Chondrocyte (in vitro differentiated cells): Measurements from ENCODE around the gene CDR2L. TPM values are rescaled to one million over a fixed set of nuclear protein-coding genes. Genes with fewer than 3 reads are reported as not detected.
"Not testable (repeated sequence)": the region's sequence is repeated elsewhere in the genome, so short reads cannot be mapped to it uniquely, and the experiment has no call there.

Experiments used
- DNase-seq: peaks from one replicate; pipeline ENCODE4 v3.0.0; 2021; ENCODE audit warnings: mixed read lengths, low spot score
- H3K27ac Mint-ChIP-seq: one replicate; pipeline ENCODE4 v1.8.0; 2021; ENCODE audit warnings: mild to moderate bottlenecking, moderate library complexity, mixed read lengths; ENCODE audit not compliant: unreplicated experiment
- H3K27me3 Mint-ChIP-seq: 2 replicates; pipeline ENCODE4 v1.8.0; 2021; ENCODE audit warnings: low read depth, mixed read lengths
- H3K36me3 Mint-ChIP-seq: 2 replicates; pipeline ENCODE4 v1.8.0; 2021; ENCODE audit warnings: low read depth, mixed read lengths
- H3K4me1 Mint-ChIP-seq: 2 replicates; pipeline ENCODE4 v1.8.0; 2021; ENCODE audit warnings: low read depth, mild to moderate bottlenecking, mixed read lengths
- H3K4me3 Mint-ChIP-seq: one replicate; pipeline ENCODE4 v1.8.0; 2021; ENCODE audit warnings: mild to moderate bottlenecking, moderate library complexity, mixed read lengths; ENCODE audit not compliant: unreplicated experiment
- H3K9me3 Mint-ChIP-seq: 2 replicates; pipeline ENCODE4 v1.8.0; 2021; ENCODE audit warnings: low read depth, mixed read lengths
- total RNA-seq: library from RNA; stranded (reverse); gene quantifications from 3 replicates; pipeline ENCODE4 v1.2.1, GENCODE V29; 2021
- TF ChIP-seq, protein P1 (sequence below): fragments of 200-600 bp; sonication (generic); IDR thresholded peaks from 2 replicates; pipeline ENCODE4 v1.5.0; 2021; ENCODE audit warnings: antibody characterized with exemption, mild to moderate bottlenecking, moderate library complexity

The CDR2L gene
- total RNA-seq, 1 donor from 2014 or later, result 51.0 TPM

DNA sequence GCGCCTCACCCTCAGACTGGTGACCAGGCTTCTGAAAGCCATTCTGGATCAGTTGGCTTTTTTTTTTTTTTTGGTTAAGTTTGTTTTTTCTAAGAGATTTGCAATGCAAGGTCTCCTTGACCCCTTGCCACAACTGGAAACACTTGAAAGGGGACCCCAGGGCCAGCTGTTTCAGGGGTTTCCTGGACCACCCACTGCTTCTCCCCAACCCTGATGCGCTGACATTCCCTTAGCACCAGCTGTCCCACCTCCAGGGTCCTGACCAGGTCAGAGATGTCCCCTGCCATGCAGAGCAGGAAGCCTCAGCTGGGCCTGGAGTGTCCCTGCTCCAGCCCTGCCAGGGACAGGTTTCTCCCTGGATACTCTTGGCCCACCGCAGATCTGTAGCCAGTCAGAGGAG, 16.9 kb downstream of the CDR2L start:
- DNase-seq, result no peak
- no peaks in the 10 kb centered on the region for H3K4me1 Mint-ChIP-seq
- no peaks in the 10 kb centered on the region for H3K9me3 Mint-ChIP-seq
- H3K4me3 Mint-ChIP-seq, result no peak overlapping the region
- TF ChIP-seq, protein P1, sequence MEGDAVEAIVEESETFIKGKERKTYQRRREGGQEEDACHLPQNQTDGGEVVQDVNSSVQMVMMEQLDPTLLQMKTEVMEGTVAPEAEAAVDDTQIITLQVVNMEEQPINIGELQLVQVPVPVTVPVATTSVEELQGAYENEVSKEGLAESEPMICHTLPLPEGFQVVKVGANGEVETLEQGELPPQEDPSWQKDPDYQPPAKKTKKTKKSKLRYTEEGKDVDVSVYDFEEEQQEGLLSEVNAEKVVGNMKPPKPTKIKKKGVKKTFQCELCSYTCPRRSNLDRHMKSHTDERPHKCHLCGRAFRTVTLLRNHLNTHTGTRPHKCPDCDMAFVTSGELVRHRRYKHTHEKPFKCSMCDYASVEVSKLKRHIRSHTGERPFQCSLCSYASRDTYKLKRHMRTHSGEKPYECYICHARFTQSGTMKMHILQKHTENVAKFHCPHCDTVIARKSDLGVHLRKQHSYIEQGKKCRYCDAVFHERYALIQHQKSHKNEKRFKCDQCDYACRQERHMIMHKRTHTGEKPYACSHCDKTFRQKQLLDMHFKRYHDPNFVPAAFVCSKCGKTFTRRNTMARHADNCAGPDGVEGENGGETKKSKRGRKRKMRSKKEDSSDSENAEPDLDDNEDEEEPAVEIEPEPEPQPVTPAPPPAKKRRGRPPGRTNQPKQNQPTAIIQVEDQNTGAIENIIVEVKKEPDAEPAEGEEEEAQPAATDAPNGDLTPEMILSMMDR, result no peak
- H3K27me3 Mint-ChIP-seq, result no peaks in the 10 kb centered on the region
- H3K27ac Mint-ChIP-seq, result no peak overlapping the region
- H3K36me3 Mint-ChIP-seq, result peaks cover 14% of the 10 kb centered on the region

- Mint-ChIP-seq H3K27me3 (no peaks in the 10 kb centered on the region), H3K4me3 (no peak overlapping the region), H3K9me3 (no peaks in the 10 kb centered on the region), H3K4me1 (no peaks in the 10 kb centered on the region), H3K27ac (no peak overlapping the region), H3K36me3 (peaks cover 14% of the 10 kb centered on the region)
- DNase-seq, result peak; percentile 54
- TF ChIP-seq, protein P1, result no peak
These were observed 17.9 kb downstream of the CDR2L start for GRCh38 chr17:75005291-75005690.

DNA sequence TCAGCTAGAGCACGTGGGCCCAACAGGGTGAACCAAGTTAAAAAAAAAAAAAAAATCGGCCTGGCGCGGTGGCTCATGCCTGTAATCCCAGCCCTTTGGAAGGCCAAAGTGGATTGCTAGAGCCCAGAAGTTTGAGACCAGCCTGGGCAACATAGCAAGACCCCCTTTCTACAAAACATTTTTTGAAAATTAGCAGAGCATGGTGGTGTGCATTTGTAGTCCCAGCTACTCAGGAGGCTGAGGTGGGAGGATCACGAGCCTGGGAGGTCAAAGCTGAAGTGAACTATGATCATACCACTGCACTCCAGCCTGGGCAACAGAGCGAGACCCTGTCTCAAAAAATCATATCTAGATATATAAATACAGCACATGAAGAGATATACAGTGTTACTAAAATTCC, 18.7 kb downstream of the CDR2L start:
- peaks cover 13% of the 10 kb centered on the region for H3K36me3 Mint-ChIP-seq
- not testable (repeated sequence) for H3K9me3 Mint-ChIP-seq, H3K27ac Mint-ChIP-seq, H3K4me1 Mint-ChIP-seq, H3K4me3 Mint-ChIP-seq, H3K27me3 Mint-ChIP-seq
- DNase-seq, result peak; percentile 7

GRCh38 chr17:75006653-75007052, 19.2 kb downstream of the CDR2L start:
- Mint-ChIP-seq H3K9me3 (no peaks in the 10 kb centered on the region), H3K36me3 (peaks cover 13% of the 10 kb centered on the region), H3K4me1 (peaks cover 8% of the 10 kb centered on the region), H3K4me3 (no peak overlapping the region), H3K27me3 (no peaks in the 10 kb centered on the region), H3K27ac (no peak overlapping the region)
- TF ChIP-seq, protein P1, result no peak
- DNase-seq, result peak; percentile 55

DNA sequence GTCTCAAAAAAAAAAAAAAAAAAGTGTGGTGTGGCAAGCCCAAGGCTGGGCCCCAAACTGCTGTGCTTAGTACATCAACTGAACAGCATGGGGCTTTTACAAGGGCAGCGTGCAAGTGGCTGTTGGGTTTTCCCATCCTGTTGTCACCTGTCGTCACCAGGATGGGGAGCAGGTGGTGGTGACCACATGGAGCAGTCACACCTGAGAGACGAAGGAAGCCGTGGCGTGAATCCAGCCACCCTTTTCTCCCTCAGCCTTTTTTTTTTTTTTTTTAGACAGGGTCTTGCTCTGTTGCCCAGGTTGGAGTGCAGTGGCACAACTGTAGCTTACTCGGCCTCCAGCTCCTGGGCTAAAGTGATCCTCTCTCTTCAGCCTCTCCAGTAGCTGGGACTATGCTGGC, 20.9 kb downstream of the CDR2L start:
- Mint-ChIP-seq H3K36me3 (peaks cover 7% of the 10 kb centered on the region), H3K9me3 (no peaks in the 10 kb centered on the region), H3K27ac (no peak overlapping the region)

More for the DNA sequence above, 20.9 kb downstream of the CDR2L start:
- TF ChIP-seq, protein P1, result no peak
- H3K4me3 Mint-ChIP-seq, result no peak overlapping the region
- H3K4me1 Mint-ChIP-seq, result peaks cover 18% of the 10 kb centered on the region
- peak; percentile 27 for DNase-seq
- H3K27me3 Mint-ChIP-seq, result no peaks in the 10 kb centered on the region
